ENCODE data around the gene CILP2. TPM values are rescaled to one million over a fixed set of nuclear protein-coding genes. Genes with fewer than 3 reads are reported as not detected.
A peak's percentile ranks its signal among the peaks of the same experiment; 100 is the strongest.

CILP2 gene
- total and polyA plus RNA-seq, 9 of the 15 experiments (the other 6 are each of a cell fraction or from before 2014, with no cell fraction given): 0.04 to 0.35 (median 0.05) TPM; not detected in 2

DNA sequence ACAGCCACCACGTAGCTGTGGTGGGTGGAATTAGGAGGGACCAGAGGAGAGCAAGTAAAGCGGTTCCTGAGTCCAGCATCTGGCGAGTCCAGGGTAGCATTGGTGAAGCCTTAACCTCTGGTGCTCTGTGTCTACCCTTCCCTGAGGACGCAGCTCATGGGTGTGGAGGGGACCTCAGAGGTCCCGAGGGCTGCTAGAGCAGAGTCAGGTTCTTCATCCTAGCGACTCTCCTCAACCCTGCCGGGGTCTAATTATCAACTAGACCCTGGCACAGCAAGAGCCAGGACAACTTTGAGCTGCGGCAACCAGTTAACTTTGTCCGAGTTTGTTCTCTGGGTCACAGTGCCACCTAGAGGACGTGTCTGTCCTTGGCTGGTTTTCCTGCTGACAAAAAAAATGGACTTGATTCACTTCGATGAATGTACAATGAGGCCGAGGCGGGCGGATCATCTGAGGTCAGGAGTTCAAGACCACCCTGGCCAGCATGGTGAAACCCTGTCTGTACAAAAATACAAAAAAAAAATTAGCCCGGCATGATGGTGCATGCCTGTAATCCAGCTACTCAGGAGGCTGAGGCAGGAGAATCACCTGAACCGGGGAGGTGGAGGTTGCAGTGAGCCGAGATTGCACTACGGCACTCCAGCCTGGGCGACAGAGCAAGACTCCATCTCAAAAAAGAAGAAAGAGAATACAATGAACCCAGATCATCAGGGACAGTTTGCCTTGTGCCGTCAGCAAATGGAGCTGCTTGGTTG lies 47.7 kb upstream of the CILP2 start (continued):
- TF ChIP-seq MED1 (CRISPR knock-in tag; IDR thresholded peaks at IDR 0.05; ENCODE audit: borderline replicate concordance): no peak
- TF ChIP-seq SMAD1 (IDR thresholded peaks at IDR 0.05; ENCODE audit: low read depth, low read length, partially characterized antibody): no peak
- TF ChIP-seq, protein P1, sequence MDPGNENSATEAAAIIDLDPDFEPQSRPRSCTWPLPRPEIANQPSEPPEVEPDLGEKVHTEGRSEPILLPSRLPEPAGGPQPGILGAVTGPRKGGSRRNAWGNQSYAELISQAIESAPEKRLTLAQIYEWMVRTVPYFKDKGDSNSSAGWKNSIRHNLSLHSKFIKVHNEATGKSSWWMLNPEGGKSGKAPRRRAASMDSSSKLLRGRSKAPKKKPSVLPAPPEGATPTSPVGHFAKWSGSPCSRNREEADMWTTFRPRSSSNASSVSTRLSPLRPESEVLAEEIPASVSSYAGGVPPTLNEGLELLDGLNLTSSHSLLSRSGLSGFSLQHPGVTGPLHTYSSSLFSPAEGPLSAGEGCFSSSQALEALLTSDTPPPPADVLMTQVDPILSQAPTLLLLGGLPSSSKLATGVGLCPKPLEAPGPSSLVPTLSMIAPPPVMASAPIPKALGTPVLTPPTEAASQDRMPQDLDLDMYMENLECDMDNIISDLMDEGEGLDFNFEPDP (CRISPR knock-in tag; IDR thresholded peaks at IDR 0.05): no peak
- no peak for TF ChIP-seq ZNF175 (CRISPR knock-in tag; IDR thresholded peaks at IDR 0.05; ENCODE audit: low read depth)
- no peak for TF ChIP-seq FOXM1 (IDR thresholded peaks at IDR 0.05; ENCODE audit: low read depth)
- no peak for TF ChIP-seq FOXM1 (CRISPR knock-in tag; IDR thresholded peaks at IDR 0.05; ENCODE audit: low read depth)
- no peak for TF ChIP-seq CHD2 (IDR thresholded peaks at IDR 0.05; ENCODE audit: low read depth, low read length)
- TF ChIP-seq JUNB (CRISPR knock-in tag; conservative IDR thresholded peaks at IDR 0.05): no peak
- no peak for TF ChIP-seq CSDE1 (IDR thresholded peaks at IDR 0.05)
- TF ChIP-seq, protein P2, sequence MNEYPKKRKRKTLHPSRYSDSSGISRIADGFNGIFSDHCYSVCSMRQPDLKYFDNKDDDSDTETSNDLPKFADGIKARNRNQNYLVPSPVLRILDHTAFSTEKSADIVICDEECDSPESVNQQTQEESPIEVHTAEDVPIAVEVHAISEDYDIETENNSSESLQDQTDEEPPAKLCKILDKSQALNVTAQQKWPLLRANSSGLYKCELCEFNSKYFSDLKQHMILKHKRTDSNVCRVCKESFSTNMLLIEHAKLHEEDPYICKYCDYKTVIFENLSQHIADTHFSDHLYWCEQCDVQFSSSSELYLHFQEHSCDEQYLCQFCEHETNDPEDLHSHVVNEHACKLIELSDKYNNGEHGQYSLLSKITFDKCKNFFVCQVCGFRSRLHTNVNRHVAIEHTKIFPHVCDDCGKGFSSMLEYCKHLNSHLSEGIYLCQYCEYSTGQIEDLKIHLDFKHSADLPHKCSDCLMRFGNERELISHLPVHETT (CRISPR knock-in tag; conservative IDR thresholded peaks at IDR 0.05 in 1 of 2, IDR thresholded peaks at IDR 0.05 in 1 of 2): no peak
- TF ChIP-seq TRIM24 (IDR thresholded peaks at IDR 0.05): no peak
- no peak for TF ChIP-seq HDAC6 (IDR thresholded peaks at IDR 0.05; ENCODE audit: low read depth, low read length)
- TF ChIP-seq FOXJ3 (CRISPR knock-in tag; IDR thresholded peaks at IDR 0.05): no peak
- TF ChIP-seq NCOA6 (IDR thresholded peaks at IDR 0.05): no peak
- TF ChIP-seq, protein P3, sequence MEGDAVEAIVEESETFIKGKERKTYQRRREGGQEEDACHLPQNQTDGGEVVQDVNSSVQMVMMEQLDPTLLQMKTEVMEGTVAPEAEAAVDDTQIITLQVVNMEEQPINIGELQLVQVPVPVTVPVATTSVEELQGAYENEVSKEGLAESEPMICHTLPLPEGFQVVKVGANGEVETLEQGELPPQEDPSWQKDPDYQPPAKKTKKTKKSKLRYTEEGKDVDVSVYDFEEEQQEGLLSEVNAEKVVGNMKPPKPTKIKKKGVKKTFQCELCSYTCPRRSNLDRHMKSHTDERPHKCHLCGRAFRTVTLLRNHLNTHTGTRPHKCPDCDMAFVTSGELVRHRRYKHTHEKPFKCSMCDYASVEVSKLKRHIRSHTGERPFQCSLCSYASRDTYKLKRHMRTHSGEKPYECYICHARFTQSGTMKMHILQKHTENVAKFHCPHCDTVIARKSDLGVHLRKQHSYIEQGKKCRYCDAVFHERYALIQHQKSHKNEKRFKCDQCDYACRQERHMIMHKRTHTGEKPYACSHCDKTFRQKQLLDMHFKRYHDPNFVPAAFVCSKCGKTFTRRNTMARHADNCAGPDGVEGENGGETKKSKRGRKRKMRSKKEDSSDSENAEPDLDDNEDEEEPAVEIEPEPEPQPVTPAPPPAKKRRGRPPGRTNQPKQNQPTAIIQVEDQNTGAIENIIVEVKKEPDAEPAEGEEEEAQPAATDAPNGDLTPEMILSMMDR (IDR thresholded peaks at IDR 0.05 in 2 of 3, conservative IDR thresholded peaks at IDR 0.05 in 1 of 3; ENCODE audit: insufficient read depth in 2 of 3, low read depth in 1 of 3, low read length in 3 of 3): peak; percentile 71 to 91 (median 89)
- peak; percentile 27; the same call in 1 of the 2 replicates for TF ChIP-seq ATF7 (IDR thresholded peaks at IDR 0.05)
- TF ChIP-seq IRF2 (CRISPR knock-in tag; IDR thresholded peaks at IDR 0.05): no peak
- TF ChIP-seq SAFB2 (IDR thresholded peaks at IDR 0.05; ENCODE audit: borderline replicate concordance, low read depth, low read length, severe bottlenecking): no peak
- TF ChIP-seq, protein P4, sequence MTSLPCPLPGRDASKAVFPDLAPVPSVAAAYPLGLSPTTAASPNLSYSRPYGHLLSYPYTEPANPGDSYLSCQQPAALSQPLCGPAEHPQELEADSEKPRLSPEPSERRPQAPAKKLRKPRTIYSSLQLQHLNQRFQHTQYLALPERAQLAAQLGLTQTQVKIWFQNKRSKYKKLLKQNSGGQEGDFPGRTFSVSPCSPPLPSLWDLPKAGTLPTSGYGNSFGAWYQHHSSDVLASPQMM (CRISPR knock-in tag; IDR thresholded peaks at IDR 0.05): no peak

All from K562 (cell line).